Keratinocyte (primary cell): Measurements from ENCODE around the gene IFT52.
"Not testable (repeated sequence)": the region's sequence is repeated elsewhere in the genome, so short reads cannot be mapped to it uniquely, and the experiment has no call there.

Experiments
- CTCF ChIP-seq, 3 experiments: IDR thresholded peaks in 1 of 3; conservative IDR thresholded peaks in 1 of 3; optimal IDR thresholded peaks in 1 of 3; 2 replicates in 2 of 3; 3 replicates in 1 of 3; pipeline versions ENCODE3 to v1.5.1; 2011; ENCODE audit warnings: low read length in 3 of 3, mild to moderate bottlenecking in 3 of 3, moderate library complexity in 2 of 3, control low read depth in 1 of 3, inconsistent platforms in 1 of 3; ENCODE audit not compliant: insufficient read depth in 2 of 3; ENCODE audit errors: extremely low read depth in 1 of 3
- EZH2 ChIP-seq: IDR thresholded peaks from one replicate; pipeline ENCODE4 v1.6.1; 2012; ENCODE audit warnings: inconsistent platforms, mild to moderate bottlenecking, low read length, moderate library complexity

- TF ChIP-seq CTCF (optimal IDR thresholded peaks at IDR 0.05 in 1 of 3, IDR thresholded peaks at IDR 0.05 in 1 of 3, conservative IDR thresholded peaks at IDR 0.05 in 1 of 3; ENCODE audit: extremely low read depth in 1 of 3, insufficient read depth in 2 of 3, low read length in 3 of 3); EZH2: not testable (repeated sequence)
Observed at GRCh38 chr20:43651650-43652184, 61.0 kb downstream of the IFT52 start.
